Small intestine (tissue), 7 donors: ENCODE results near the gene HSPBP1. TPM values are rescaled to one million over a fixed set of nuclear protein-coding genes. Genes with fewer than 3 reads are reported as not detected.

ENCODE experiments used
- DNase-seq, 2 donors: peaks; one replicate each; pipeline versions ENCODE4 v3.0.0 to v3.0.0-alpha.2; 2013
- FAIRE-seq: peaks from 2 replicates; lab custom pipeline; 2012; peaks lifted over from hg19 to GRCh38; lab: Jason Lieb, UNC
- H3K27ac ChIP-seq, 3 donors: one replicate each; pipeline ENCODE4 v1.5.1; 2013; ENCODE audit warnings: low read length in 2 of 3, mild to moderate bottlenecking in 2 of 3, control low read depth in 1 of 3, inconsistent platforms in 1 of 3, low read depth in 1 of 3, moderate library complexity in 1 of 3
- H3K27me3 ChIP-seq, 3 donors: one replicate each; pipeline ENCODE4 v1.6.1; 2013; ENCODE audit warnings: low read length in 3 of 3, inconsistent platforms in 1 of 3; ENCODE audit not compliant: control insufficient read depth in 3 of 3, insufficient read depth in 3 of 3
- H3K36me3 ChIP-seq, 3 donors: one replicate each; pipeline ENCODE4 v1.6.1; 2013; ENCODE audit warnings: low read length in 3 of 3, inconsistent platforms in 1 of 3, low read depth in 1 of 3, mild to moderate bottlenecking in 1 of 3, moderate library complexity in 1 of 3; ENCODE audit not compliant: control insufficient read depth in 3 of 3, insufficient read depth in 2 of 3
- H3K4me1 ChIP-seq, 3 donors: one replicate each; pipeline ENCODE4 v1.6.1; 2013; ENCODE audit warnings: low read length in 2 of 3, inconsistent platforms in 1 of 3, low read depth in 1 of 3, mild to moderate bottlenecking in 1 of 3, moderate library complexity in 1 of 3; ENCODE audit not compliant: control insufficient read depth in 3 of 3, insufficient read depth in 2 of 3
- H3K4me3 ChIP-seq, 3 donors: one replicate each; pipeline ENCODE4 v1.5.1; 2013; ENCODE audit warnings: low read length in 3 of 3, control low read depth in 1 of 3, inconsistent platforms in 1 of 3, low read depth in 1 of 3, mild to moderate bottlenecking in 1 of 3, moderate library complexity in 1 of 3
- H3K9me3 ChIP-seq, 2 donors: one replicate each; pipeline ENCODE4 v1.6.1; 2013; ENCODE audit warnings: low read depth in 1 of 2, low read length in 1 of 2; ENCODE audit not compliant: control insufficient read depth in 2 of 2, insufficient read depth in 1 of 2
- WGBS, 3 donors: extraction: QIAGEN DNeasy Blood & Tissue Kit; methylation state at CpG; one replicate each; pipeline ENCODE4 v1.1.7; 2013; 5-methylcytosine and 5-hydroxymethylcytosine counted together
- polyA plus RNA-seq, 4 donors: library from polyadenylated mRNA; stranded (reverse) in 3 of 4; unstranded in 1 of 4; fragments of 200-250 nt in 3 of 4; fragments of 120-200 nt in 1 of 4; gene quantifications; one replicate each; pipeline versions ENCODE4 v1.2.1 to v1.2.3, GENCODE V29; 2013
- donor health status: healthy with polysubstance abuse.
- donor health status: control.
- donor health status: control.
- donor health status: Bipolar disorder and iron deficiency.
- donor health status: healthy.

Gene HSPBP1
- polyA plus RNA-seq, 4 donors = 25.9 to 61.9 (median 31.4) TPM

DNA sequence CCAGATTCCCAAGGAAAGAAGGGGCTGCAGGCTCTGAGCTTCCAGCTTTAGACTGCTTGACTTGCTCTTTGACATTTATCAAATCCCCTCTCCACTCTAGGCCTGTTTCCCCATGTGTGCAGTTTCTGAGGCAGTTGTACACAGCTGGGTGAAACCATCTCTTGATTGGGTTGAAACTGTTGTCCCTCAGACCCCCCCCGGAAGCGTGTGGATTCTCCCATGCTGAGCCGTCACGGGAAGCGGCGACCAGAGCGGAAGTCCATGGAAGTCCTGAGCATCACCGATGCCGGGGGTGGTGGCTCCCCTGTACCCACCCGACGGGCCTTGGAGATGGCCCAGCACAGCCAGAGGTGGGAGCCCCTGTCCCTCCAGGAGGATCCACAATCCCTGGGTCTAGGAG is 23.6 kb upstream of the HSPBP1 start:
- no peaks in the 10 kb centered on the region for H3K27me3 ChIP-seq
- 92 to 97% (median 96%) methylated on average over 11 of the region's 11 CpGs for WGBS, 3 donors
- peaks cover 0 to 12% (median 0%) of the 10 kb centered on the region in 3 donors for H3K36me3 ChIP-seq
- no peak overlapping the region for H3K27ac ChIP-seq
- H3K9me3 ChIP-seq = no peaks in the 10 kb centered on the region
- DNase-seq (peak in 1 of 2 donors; percentile 1), FAIRE-seq (no peak)
- H3K4me1 ChIP-seq = peaks cover 0 to 8% (median 2%) of the 10 kb centered on the region in 3 donors
- H3K4me3 ChIP-seq = no peak overlapping the region

DNA sequence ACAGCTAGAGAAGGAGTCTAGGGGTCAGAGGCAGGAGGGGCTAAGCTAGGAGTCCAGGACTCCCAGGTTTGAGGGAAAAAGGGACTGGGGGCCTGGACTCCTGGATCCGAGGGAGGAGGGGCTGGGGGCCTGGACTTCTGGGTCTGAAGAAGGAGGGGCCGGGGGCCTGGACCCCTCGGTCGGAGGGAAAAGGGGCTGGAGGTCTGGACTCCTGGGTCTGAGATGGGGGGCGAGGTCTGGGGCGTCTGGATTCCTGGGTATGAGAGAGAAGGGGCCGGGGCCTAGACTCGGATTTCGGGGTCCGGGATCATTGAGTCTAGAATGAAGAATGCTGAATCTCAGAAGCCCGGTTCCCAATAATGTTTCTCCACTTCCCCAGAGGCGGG is 22.4 kb upstream of the HSPBP1 start:
- no peak overlapping the region for H3K27ac ChIP-seq
- H3K27me3 ChIP-seq = no peaks in the 10 kb centered on the region
- FAIRE-seq (no peak), DNase-seq (no peak)
- 69 to 76% (median 74%) methylated on average over 12 of the region's 12 CpGs for WGBS, 3 donors
- H3K9me3 ChIP-seq = no peaks in the 10 kb centered on the region
- peaks cover 0 to 10% (median 0%) of the 10 kb centered on the region in 3 donors for H3K36me3 ChIP-seq
- peak overlapping the region in 1 of 3 donors; percentile 19 for H3K4me3 ChIP-seq
- peaks cover 0 to 8% (median 2%) of the 10 kb centered on the region in 3 donors for H3K4me1 ChIP-seq

DNA sequence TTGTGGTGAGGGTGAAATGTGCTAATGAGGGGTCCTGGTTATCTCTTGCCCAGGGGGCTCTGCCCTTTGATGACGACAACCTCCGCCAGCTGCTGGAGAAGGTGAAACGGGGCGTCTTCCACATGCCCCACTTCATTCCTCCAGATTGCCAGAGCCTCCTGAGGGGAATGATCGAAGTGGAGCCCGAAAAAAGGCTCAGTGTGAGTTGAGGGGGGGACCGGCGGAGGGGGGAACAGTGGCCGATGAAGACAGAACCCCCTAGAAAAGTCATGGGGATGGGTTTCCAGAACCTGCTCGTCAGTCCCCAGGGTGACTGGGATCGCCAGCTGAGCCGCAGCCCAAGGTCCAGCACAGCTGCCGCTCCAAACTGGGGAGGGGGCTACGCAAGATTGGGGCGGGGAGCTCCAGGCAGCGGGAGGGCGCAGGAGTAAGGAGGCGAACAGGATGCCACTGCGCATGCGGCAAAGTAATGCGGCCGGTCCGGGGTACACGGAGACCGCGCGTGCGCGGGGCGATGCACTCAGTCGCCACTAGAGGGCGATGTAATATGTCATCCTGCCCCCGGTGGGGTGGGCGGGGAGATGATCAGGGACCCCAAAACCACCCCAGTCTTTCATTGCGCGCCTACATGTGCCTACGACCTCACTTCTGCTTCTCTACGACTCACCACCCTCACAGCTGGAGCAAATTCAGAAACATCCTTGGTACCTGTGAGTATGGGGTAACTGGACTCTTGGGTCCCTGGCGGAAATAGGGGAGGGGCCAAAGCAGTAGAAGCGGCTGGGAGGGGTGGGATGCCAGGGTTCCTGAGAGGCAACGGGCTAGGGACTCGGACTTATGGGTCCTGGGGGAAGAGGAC is 21.8 kb upstream of the HSPBP1 start:
- H3K27me3 ChIP-seq = no peaks in the 10 kb centered on the region
- H3K27ac ChIP-seq = no peak overlapping the region
- 11 to 12% (median 11%) methylated on average over 35 to 42 of the region's 42 CpGs for WGBS, 3 donors
- H3K36me3 ChIP-seq = peaks cover 0 to 10% (median 0%) of the 10 kb centered on the region in 3 donors
- H3K4me1 ChIP-seq = peaks cover 0 to 8% (median 2%) of the 10 kb centered on the region in 3 donors
- peak overlapping the region in 1 of 3 donors; percentile 37 for H3K4me3 ChIP-seq
- H3K9me3 ChIP-seq = no peaks in the 10 kb centered on the region
- DNase-seq = peak; percentile 81 to 91
- FAIRE-seq = no peak

DNA sequence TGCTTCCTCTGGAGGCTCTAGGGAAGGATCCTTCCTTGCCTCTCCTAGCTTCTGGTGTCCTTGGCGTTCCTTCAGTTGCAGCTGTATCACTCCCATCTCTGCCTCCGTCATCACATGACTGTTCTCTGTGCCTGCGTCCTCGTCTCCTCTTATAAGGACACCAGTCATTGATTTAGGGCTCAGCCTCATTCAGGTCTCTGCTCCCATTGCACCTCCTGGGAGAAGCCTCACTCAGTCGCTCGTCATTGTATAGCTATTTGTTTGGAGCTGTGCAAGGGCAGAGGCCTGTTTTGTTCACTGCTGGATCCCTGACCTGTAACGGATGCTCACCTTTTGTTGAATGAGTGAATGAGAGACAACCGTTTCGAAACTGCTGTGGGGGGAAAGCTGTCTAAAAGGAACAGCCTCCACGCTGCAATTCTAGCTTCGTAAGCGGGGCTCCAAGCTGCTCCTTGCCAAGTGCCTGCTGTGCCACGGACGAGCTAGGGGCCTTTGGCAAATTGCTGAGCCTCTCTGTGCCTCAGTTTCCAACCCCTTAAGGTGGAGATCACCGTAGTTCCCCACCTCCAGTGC is 21.1 kb upstream of the HSPBP1 start:
- no peaks in the 10 kb centered on the region for H3K27me3 ChIP-seq
- H3K4me1 ChIP-seq = peaks cover 0 to 8% (median 2%) of the 10 kb centered on the region in 3 donors
- FAIRE-seq = no peak
- no peak for DNase-seq
- peaks cover 0 to 6% (median 0%) of the 10 kb centered on the region in 3 donors for H3K36me3 ChIP-seq
- no peaks in the 10 kb centered on the region for H3K9me3 ChIP-seq
- 70 to 75% (median 70%) methylated on average over 15 of the region's 15 CpGs for WGBS, 3 donors
- no peak overlapping the region for H3K27ac ChIP-seq
- H3K4me3 ChIP-seq = no peak overlapping the region

DNA sequence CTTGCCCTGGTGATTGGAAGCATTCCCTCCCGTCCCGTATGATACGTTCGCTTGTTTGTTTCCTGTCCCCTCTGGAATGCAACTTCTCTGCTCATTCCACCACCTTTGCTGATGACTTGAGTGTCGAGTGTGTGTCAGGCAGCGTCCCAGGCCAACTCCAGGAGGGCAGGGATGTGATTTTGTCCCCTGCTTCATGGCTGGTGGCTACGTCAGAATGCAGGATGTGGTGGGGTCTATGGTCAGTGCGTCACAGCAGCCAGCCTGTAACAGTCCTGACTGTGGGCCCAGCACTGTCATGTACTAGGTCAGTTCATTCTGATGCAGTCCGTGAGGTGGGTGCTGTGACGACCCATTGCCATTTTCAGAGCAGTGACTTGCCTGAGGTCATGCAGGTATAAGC is 20.1 kb upstream of the HSPBP1 start:
- H3K4me3 ChIP-seq = no peak overlapping the region
- peaks cover 0 to 8% (median 2%) of the 10 kb centered on the region in 3 donors for H3K4me1 ChIP-seq
- H3K9me3 ChIP-seq = no peaks in the 10 kb centered on the region
- peaks cover 0 to 5% (median 0%) of the 10 kb centered on the region in 3 donors for H3K36me3 ChIP-seq
- H3K27me3 ChIP-seq = no peaks in the 10 kb centered on the region
- DNase-seq = no peak
- WGBS, 3 donors = 82 to 89% (median 84%) methylated on average over 10 of the region's 10 CpGs
- no peak overlapping the region for H3K27ac ChIP-seq
- FAIRE-seq = no peak

DNA sequence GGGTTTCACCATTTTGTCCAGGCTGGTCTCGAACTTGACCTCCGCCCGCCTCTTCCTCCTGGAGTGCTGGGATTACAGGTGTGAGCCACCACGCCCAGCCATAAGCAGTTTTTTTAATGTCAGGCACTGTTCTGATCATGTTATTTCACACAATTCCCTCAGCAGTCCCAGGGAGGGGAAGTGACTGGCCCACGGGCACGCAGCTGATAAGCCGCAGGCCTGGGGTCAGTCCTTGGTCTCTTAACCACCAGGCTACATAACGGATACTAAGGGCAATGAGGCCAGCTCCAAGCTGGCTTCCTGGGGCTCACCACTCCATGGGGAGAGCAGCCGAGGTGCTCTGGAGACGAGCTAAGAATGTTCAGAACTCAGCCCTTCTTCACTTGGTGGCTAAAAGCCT is 17.4 kb upstream of the HSPBP1 start:
- H3K36me3 ChIP-seq = peaks cover 0 to 2% (median 0%) of the 10 kb centered on the region in 3 donors
- no peak overlapping the region for H3K27ac ChIP-seq
- H3K4me1 ChIP-seq = peaks cover 0 to 8% (median 2%) of the 10 kb centered on the region in 3 donors
- H3K4me3 ChIP-seq = no peak overlapping the region
- no peak for FAIRE-seq
- no peaks in the 10 kb centered on the region for H3K9me3 ChIP-seq
- no peaks in the 10 kb centered on the region for H3K27me3 ChIP-seq
- no peak for DNase-seq
- 53 to 81% (median 65%) methylated on average over 10 of the region's 10 CpGs for WGBS, 3 donors

DNA sequence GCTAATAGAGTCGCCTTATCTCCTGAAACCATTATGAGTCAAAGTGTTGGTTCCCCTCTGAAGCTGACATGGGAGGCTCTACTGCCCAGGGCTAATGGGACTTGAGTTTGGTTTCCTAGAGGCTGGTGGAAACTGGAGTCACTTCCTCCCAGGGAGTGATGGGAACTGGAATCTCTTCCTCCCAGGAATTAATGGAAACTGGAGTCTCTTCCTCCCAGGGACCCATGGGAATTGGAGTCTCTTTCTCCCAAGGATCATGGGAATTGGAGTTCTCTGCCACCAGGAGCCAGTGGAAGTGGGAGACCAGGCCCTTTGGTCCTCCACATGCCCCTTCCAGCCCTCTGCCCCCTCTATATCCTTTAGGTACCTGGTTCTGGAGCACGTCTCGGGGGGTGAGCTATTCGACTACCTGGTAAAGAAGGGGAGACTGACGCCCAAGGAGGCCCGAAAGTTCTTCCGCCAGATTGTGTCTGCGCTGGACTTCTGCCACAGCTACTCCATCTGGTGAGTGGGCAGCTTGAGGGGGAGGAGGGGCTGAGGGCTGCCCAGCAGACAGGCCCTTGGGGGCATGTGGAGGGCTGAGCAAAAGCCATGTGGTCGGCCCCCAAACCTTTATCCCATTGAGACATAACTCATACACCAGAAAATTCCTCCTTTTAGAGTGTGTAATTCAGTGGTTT is 9.3 kb upstream of the HSPBP1 start:
- WGBS, 3 donors = 92 to 96% (median 95%) methylated on average over 9 of the region's 9 CpGs
- Histone ChIP-seq H3K36me3 (peaks cover 0 to 11% (median 0%) of the 10 kb centered on the region in 3 donors), H3K9me3 (no peaks in the 10 kb centered on the region), H3K4me3 (no peak overlapping the region), H3K4me1 (peaks cover 0 to 6% (median 0%) of the 10 kb centered on the region in 3 donors), H3K27ac (no peak overlapping the region), H3K27me3 (peaks cover 0 to 3% (median 0%) of the 10 kb centered on the region in 3 donors)
- DNase-seq (no peak), FAIRE-seq (no peak)
